Subcutaneous adipose tissue (tissue), 4 donors: ENCODE results near the gene TMOD3. TPM values are rescaled to one million over a fixed set of nuclear protein-coding genes. Genes with fewer than 3 reads are reported as not detected.

ENCODE experiments used
- total RNA-seq, 4 donors: library from RNA; depleted of rRNA; stranded (reverse); fragments of >200 nt; gene quantifications; one replicate each; pipeline ENCODE4 v1.1.0, GENCODE V29; 2016
- TF ChIP-seq, protein P1 (sequence below): fragments of 450-650 bp; IDR thresholded peaks from one replicate; pipeline ENCODE4 v1.5.1; 2016; ENCODE audit warnings: low read depth, mild to moderate bottlenecking, control low read depth, antibody characterized with exemption, moderate library complexity

Gene TMOD3
- total RNA-seq: 10 to 100 TPM; 26.7 to 37.3 (median 30.2) TPM

DNA sequence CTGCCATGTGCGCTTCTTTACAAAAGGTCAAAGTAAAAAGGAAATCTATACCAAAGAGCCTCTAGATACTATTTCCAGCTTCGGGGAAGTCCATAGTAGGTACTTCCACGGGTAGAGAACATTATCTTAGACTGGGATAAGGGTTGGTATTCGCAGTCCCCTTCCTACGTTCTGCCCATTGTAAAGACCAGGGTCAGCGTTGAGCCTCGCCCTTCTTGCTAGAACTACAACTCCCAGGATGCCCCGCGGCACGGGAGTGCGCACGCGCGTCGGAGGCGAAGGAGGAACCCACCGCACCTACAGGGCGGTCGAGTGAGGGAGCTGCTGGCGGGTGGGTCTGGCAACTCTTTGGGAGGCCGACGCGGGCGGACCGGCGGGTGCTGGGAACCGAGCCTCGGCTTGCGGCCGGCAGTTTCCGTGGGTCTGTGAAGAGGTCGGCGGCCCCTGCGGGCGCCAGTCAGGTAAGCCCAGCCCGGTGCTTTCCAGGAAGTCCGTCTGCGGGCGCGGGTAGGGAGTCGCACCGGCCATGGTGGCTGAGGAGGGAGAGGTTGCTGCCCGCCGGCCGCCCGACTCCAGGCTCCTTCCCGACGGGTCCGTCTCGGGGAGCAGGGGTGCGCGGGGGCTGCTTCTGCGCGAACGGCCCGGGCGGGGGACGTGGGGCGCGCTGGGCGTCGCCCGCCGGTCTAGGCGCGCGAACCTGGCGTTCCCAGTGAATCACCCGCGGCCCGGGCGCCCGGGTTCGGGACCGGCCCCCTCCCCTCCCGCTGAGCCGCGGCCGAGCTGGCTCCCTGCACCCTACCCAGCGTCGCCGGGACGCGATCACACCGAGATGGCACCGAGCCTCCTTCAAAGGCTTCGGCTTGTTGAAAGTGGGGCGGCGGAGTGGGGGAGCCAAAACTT is at the start of gene TMOD3:
Gene TMOD3, plus strand, starts transcription at position 278 of the 900 bp plus-strand sequence. CDS start 33,232 bp downstream, outside the sequence.
- TF ChIP-seq, protein P1, sequence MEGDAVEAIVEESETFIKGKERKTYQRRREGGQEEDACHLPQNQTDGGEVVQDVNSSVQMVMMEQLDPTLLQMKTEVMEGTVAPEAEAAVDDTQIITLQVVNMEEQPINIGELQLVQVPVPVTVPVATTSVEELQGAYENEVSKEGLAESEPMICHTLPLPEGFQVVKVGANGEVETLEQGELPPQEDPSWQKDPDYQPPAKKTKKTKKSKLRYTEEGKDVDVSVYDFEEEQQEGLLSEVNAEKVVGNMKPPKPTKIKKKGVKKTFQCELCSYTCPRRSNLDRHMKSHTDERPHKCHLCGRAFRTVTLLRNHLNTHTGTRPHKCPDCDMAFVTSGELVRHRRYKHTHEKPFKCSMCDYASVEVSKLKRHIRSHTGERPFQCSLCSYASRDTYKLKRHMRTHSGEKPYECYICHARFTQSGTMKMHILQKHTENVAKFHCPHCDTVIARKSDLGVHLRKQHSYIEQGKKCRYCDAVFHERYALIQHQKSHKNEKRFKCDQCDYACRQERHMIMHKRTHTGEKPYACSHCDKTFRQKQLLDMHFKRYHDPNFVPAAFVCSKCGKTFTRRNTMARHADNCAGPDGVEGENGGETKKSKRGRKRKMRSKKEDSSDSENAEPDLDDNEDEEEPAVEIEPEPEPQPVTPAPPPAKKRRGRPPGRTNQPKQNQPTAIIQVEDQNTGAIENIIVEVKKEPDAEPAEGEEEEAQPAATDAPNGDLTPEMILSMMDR: no peak

DNA sequence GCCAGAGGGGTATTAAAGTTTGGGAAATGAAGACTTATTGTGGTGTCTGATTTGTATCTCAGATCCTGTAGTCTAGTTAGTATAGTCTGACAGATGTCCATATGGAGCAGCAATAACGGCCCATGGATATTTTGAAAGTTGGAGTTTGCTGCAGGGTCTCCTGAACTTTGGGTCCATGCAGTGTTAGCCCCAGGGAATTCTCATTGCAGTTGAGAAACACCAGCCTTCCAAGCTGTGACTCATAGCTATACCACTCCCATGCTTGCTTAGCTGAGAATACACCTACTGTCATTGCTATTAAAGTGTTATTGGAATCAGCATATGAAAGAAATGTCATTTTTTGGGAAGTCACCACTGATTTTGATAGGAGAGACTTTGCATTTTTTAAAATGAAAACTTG is 48.8 kb upstream of the TMOD3 start:
- TF ChIP-seq, protein P1: no peak

DNA sequence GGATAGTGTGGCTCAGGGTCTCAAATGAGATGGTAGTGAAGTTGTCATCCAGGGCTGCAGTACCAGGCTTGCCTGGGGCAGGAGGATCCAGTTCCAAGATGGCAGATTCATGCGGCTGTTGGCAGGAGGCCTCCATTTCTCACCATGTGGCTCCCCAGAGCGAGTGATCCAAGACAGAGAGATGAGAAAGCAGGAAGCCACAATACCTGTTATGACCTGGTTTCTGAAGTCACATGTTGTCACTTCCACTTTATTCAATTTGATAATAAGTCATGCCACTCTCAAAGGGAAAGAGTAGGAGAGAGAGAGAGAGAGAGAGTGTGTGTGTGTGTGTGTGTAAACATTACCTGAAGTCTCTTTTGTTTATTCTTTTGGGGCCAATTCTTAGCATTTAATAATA is 47.9 kb upstream of the TMOD3 start:
- TF ChIP-seq, protein P1: no peak

DNA sequence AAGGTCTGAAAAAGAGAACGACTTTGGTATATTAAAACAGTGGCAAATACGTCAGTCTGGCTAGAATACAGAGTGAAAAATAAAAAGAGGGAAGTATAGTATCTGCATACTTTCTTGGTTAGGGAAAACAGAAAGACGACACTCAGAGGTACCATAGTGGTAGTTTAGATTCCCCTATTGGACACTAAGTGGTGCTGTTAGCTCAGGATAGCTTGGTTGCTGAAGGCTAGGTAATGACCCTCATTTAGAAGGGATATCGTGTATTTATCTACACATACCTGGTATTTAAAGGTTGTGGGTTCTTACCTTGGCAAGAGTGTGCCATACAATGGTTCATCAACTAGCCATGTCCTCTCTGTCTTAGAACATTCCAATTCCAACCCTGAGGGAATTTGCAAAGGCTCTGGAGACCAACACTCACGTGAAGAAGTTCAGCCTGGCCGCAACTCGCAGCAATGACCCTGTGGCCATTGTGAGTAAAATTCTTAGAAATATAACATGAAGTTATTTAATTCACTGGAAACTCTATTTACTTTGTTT is 47.0 kb upstream of the TMOD3 start:
- TF ChIP-seq, protein P1: no peak

DNA sequence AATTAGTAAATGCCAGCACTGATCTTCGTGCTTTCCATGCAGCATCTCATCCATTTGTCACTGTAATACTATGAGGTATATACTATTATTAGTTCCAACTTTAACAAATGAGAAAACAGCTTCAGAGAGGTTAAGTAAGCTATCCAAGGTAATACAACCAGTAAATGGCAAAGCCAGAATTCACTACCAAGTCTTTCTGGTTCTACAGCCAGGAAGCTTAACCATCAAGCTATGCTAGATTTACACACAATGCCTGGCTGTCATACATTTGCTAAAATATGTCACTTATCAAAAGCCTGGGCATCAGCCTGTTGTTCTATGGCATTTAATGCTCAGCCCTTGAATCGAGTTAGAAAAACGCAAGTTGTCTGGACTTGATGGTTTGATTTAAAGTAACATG is 45.5 kb upstream of the TMOD3 start:
- TF ChIP-seq, protein P1: no peak

DNA sequence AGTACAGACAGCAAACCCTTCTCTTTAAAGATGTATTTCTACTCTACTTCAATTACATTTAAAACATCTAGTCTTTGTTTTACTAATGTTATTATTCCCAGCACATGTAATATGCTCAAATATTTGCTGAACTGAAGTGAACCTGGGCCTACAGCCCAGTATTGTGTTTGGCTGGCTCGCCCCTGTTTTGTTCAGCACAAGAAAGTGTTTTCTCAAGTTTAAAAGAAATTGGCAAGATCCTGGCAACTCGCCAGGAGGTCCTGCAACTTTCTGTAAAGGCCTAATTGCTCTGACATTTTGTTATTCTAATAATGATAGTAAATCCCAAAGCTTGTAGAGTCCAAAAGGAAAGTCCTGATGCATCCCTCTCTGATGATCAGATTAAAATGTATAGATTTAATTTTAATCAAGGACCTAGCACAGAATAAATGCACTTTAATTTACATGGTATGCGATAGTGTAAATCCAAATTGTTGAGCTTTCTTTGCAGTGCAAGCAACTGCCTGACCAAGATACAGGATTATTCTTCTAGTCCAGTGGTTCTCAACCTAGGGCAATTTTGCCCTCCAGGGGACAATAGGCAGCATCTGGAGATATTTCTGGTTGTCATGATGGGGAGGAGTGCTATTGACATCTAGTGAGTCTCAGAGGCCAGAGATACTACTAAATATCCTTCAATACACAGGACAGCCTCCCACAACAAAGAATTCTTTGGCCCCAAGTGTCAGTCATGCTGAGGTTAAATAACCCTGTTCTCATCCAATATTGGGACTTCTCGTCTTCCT is 35.7 kb upstream of the TMOD3 start:
- TF ChIP-seq, protein P1: no peak
